ENCODE results near the gene CCDC148. TPM values are rescaled to one million over a fixed set of nuclear protein-coding genes. Genes with fewer than 3 reads are reported as not detected.
"Not testable (repeated sequence)": the region's sequence is repeated elsewhere in the genome, so short reads cannot be mapped to it uniquely, and the experiment has no call there.

CCDC148 gene
- total RNA-seq, 1 donor from 2014 or later = 32.6 TPM

DNA sequence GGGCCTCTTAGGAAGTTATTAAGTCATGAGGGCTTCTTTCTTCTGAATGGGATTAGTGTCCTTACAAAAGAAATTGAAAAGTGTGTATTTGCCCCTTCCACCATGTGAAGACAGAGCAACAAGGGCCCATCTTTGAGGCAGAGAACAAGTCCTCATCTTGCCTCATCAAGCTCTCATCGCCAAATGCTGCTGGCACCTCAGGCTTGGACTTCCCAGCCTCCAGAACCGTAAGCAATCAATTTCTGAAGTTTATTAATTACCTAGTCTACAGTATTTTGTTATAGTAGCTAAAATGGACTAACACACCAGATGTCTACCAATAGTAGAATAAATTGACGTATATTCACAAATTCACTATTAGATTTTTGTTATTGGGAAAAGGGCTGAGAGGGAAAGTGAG is 74.6 kb downstream of the CCDC148 start:
- no peak for DNase-seq (ENCODE audit: low spot score in 2 of 2)
- FAIRE-seq = no peak

DNA sequence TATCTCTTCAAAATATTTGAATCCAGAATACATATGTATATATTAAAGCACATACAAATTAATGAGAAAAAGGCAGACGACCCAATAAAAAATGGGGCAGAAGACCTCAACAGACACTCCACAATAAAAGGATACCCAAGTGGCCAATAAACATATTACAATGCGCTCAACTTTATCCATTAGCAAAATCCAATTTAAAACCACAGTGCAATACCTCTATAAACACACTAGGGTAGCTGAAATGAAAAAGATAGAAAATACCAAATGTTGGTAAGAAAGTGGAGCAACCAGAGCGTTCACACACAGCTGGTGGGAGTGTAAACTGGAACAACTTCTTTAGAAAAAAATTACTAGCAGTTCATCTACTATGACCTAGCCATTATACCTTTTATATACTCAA is 75.3 kb downstream of the CCDC148 start:
- FAIRE-seq = no peak
- no peak for DNase-seq (ENCODE audit: low spot score in 2 of 2)

DNA sequence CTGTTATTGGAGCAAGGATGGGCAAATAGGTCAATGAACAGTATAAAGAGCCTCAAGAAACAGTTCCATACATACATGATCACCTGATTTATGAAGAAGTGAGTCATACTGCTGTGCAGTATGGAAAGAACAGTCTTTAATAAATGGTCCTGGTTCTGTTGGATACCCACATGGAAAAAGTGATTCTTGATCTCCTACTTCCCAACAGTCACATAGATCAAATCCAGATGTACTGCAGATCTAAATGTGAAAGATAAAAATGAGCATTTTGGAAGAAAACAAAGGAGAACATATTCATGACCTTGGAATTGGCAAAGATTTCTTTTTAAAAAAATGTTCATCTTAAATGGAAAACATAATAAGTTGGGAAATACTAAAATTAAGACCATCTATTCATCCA is 75.8 kb downstream of the CCDC148 start:
- FAIRE-seq = no peak
- no peak for DNase-seq (ENCODE audit: low spot score in 2 of 2)

DNA sequence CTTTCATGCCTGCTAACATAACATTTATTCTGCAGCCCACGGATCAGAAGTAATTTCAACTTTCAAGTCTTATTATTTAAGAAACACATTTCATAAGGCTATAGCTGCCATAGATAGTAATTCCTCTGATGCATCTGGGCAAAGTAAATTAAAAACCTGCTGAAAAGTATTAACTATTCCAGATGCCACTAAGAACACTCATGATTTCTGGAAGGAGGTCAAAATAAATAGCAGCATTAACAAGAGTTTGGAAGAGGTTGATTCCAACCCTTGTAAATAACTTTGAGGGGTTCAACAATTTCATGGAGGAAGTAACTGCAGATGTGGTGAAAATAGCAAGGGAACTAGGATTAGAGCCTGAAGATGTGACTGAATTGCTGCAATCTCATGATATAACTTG is 77.6 kb downstream of the CCDC148 start:
- FAIRE-seq (no peak), DNase-seq (ENCODE audit: low spot score in 2 of 2) (no peak)

DNA sequence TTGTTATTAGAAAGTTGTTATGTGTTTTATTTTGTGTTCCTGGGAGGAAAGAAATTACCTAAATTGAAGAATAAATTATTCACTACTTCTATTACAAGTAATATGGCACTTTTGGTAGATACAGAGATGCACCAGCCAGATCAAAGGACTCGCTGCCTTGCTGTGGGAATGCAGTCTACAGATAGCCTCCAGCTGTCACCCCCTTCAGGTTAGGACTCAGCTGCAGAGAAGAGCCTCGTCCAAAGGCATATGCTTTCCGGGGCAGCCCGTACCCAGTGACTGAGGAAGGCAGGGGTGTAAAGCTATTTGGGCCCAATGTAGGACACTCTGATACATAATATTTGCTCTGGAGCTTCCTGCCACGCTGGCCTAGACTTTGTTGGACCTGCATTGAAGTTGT is 90.2 kb downstream of the CCDC148 start:
- FAIRE-seq = no peak
- no peak for DNase-seq (ENCODE audit: low spot score in 2 of 2)

DNA sequence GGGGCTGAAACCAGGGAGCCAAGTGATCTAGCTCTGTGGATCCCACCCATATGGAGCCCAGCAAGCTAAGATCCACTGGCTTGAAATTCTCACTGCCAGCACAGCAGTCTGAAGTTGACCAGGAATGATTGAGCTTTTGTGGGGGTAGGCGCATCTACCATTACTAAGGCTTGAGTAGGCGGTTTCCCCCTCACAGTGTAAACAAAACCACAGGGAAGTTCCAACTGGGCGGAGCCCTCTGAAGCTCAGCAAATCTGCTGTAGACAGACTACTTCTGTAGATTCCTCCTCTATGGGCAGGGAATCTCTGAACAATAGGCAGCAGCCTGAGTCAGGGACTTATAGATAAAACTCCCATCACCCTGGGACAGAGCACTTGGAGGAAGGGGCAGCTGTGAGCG is 96.7 kb downstream of the CCDC148 start:
- no peak for DNase-seq (ENCODE audit: low spot score in 2 of 2)
- FAIRE-seq = no peak

DNA sequence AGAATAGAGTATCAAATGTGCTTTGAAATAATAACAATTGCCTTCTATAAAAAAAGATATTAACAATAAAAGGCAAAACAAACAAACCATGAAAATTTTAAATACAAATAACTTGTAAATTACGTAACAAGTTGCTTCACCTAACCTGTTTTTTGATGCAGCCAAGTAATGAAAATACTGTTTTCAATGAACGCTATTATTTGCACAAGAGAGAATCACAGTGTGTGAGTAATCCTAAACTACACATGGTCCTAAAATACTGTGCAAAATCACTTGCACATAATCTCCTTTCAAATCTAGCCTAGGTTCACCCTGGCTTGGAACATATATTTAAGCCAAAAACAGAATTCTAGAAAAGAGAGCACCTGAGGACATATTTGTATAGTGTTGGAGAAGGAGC is 98.9 kb downstream of the CCDC148 start:
- DNase-seq (ENCODE audit: low spot score in 2 of 2) = no peak
- no peak for FAIRE-seq

DNA sequence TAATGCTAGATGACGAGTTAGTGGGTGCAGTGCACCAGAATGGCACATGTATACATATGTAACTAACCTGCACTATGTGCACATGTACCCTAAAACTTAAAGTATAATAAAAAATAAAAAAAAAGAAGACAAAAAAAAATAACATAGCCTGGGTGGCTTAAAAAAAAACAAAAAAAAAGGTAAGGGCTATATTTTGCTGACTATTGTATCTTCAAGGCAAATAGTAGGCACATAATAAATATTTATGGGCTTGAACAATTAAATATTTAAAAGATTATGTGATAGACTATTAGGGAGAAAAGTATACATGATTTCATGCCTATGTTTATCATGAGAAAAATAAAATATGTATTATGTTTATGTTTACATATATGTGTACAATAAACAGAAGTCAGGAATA is 99.4 kb downstream of the CCDC148 start:
- DNase-seq (ENCODE audit: low spot score in 2 of 2) (no peak), FAIRE-seq (no peak)

DNA sequence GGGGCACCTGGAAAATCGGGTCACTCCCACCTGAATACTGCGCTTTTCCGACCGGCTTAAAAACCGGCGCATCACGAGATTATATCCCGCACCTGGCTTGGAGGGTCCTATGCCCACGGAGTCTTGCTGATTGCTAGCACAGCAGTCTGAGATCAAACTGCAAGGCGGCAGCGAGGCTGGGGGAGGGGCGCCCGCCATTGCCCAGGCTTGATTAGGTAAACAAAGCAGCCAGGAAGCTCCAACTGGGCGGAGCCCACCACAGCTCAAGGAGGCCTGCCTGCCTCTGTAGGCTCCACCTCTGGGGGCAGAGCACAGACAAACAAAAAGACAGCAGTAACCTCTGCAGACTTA is 105.1 kb downstream of the CCDC148 start:
- FAIRE-seq; DNase-seq (ENCODE audit: low spot score in 2 of 2): not testable (repeated sequence)

DNA sequence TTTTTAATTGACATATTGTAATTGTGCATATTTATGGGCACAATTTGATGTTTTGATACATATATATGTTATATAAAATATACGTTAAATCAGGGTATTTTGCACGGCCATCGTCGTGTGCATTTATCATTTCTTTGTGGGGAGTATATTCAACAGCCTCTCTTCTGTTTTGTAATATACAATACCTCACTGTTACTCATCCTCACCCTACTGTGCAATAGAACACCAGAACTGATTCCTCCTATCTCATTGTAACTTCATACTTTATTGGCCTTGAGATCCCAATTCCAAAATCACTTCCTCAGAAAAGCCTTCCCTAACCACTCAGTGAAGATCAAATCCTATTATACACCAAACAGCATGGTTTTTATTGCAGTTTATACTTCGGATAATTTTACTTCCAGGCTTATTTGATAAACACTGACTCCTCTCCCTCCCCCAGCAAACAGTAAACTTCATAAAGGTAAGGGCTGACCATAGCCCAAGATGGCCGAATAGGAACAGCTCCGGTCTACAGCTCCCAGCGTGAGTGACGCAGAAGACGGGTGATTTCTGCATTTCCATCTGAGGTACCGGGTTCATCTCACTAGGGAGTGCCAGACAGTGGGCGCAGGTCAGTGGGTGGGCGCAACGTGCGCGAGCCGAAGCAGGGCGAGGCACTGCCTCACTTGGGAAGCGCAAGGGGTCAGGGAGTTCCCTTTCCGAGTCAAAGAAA is 105.6 kb downstream of the CCDC148 start:
- FAIRE-seq = not testable (repeated sequence)

DNA sequence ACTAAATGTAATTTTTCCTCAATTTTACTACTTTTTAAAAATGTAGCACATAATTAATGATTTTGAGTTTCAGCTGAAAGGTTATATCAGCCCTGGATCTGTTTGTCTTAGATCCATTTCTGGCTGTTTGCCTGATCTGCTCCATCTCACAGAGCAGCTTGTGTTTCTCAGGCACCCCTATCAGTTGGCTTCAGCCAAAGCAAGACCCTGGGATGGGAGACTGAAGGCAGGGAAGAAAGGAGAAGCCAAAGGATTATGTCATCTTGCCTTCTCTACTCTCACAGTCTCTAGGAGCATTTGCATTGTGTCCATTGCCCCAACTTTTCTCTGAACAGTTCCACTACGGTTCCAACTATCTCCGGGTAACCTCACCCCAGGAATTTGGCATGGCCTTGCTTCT is 110.5 kb downstream of the CCDC148 start:
- DNase-seq (ENCODE audit: low spot score in 2 of 2) (no peak), FAIRE-seq (no peak)

More for the DNA sequence above, 105.6 kb downstream of the CCDC148 start:
- DNase-seq (ENCODE audit: low spot score in 2 of 2) = not testable (repeated sequence)

DNA sequence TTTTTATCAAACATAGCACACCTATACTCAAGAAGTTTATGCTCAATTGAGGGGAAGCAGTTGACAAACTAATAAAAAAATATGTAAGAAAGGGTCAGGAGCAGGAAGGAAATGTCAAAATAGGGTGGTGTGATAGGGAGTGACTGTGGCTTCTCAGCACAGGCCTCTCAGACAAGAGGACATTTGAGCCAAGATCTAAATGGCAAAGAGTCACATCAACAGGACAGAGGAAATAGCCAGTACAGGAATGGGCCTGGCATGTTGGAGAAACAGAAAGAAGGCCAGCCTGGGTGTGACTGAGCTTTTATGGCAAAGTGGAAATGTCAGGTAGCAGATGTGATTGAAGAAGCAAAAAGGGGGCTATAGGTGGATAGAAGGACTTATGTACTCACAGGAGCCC is 117.0 kb downstream of the CCDC148 start:
- FAIRE-seq (no peak), DNase-seq (ENCODE audit: low spot score in 2 of 2) (no peak)

DNA sequence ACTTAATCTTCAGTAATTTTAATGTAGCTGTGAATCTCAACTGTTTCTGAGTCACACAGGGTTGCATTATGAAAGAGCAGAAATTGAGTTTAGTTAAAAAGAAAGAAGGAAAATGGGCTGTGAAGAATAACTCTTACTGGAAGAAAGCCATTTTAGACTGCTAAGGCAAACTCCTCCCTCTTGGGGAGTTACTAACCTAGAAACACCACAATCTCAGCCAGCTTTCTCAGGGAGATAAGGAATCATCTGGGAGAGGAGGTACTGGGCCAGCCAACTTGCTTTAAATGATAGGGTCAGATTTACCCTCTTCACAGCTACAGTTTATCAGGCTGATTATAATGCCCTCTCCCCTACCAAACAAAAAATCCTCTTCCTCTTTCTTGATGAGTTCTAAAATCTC is 119.5 kb downstream of the CCDC148 start:
- FAIRE-seq = no peak

DNA sequence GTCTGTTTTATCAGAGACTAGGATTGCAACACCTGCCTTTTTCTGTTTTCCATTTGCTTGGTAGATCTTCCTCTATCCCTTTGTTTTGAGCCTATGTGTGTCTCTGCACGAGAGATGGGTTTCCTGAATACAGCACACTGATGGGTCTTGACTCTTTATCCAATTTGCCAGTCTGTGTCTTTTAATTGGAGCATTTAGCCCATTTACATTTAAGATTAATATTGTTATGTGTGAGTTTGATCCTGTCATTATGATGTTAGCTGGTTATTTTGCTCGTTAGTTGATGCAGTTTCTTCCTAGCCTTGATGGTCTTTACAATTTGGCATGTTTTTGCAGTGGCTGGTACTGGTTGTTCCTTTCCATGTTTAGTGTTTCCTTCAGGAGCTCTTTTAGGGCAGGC is 124.8 kb downstream of the CCDC148 start:
- FAIRE-seq; DNase-seq (ENCODE audit: low spot score in 2 of 2): not testable (repeated sequence)

More for the DNA sequence above, 119.5 kb downstream of the CCDC148 start:
- DNase-seq (ENCODE audit: low spot score in 2 of 2) = no peak

DNA sequence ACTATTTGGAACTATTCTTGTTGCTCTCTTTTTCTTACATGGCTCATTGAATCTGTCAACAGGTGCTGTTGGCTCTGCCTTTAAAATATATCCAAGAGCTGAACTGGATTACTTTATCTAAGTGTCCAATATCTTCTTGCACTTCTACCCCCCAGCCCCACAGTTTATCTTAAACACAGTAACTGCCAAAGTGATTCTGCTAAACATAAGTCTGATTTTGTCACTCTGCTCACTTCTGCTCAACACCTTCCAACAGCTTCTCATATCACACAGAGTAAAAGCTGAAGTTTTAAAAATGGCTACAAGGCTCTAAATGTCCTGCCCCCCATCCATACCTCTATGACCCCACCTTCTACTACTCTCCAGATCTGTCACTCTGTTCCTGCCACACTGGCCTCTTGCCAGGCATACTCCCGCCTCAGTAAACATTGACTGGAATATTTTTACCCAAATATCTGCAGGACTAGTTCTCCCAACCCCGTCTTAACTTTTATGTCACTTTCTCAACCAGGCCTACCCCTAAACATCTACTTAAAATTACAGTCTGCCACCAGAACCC is 130.7 kb downstream of the CCDC148 start:
- no peak for DNase-seq (ENCODE audit: low spot score in 2 of 2)
- no peak for FAIRE-seq

DNA sequence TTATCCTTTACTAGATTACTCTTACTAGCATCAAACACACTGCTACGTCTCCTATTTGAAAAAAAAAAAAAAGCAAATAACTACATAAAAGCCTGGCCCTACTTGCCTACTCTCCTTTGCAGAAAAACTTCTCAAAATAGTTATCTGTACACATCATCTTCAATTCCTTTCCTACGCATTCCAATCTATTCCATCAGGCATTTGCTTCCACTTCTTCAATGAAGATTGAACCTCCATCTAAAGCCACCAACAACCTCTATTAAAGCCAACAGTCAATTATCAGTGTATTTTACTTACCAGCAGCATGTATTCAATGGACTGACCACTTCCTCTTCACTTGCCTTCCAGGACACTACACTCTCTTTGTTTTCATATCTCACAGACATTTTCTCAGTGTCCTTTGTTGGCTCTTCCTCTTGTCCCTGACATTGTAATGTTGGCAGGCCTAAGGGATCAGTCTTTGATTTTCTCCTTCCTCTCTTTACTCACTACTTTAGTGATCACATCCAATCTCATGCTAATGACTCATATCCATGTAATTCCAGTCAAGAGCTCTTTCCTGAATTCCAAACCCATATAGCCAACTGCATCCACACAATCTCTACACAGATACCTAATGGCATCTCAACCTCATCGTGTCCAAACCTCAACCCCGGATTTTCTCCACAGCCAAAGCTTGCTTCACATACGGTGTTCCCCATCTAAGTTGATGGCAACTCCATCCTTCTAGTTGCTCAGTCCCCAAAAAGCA is 131.3 kb downstream of the CCDC148 start:
- FAIRE-seq = no peak
- DNase-seq (ENCODE audit: low spot score in 2 of 2) = no peak

DNA sequence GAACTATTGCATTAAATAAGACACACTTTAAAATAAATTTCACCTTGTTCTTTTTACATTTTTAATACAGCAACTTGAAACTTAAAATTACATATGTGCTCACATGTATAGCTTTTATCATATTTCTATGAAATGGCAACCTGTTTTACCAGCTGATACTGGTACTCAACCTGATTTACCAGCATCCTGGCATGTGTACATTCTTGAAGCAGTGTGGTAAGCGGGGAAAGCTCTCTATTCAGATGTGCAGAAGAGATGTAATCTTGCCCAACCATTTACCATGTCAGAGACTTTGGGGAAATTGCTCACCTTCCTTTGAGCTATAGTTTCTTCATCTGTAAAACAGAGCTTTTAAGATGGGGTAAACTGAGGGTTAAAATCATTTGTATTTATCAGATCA is 133.2 kb downstream of the CCDC148 start:
- DNase-seq (ENCODE audit: low spot score in 2 of 2) (no peak), FAIRE-seq (no peak)

DNA sequence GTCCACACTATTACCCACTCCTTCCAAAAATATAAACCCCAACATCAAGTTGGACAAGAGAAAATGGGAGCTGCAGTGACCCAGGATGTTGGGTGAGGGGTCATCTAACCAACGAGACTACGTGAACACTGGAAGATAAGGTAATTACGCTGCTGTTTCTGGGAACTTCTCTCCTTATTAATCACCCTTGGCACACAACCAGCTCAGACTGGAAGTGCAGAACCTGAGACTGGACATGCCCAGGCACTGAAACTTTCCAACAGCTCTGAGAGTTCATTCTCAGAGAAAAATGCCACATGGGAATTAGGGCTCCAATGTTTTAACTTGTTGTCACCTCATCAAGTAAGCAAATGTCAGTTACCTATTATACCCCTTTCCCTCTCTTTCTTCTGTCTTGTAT is 135.3 kb downstream of the CCDC148 start:
- no peak for DNase-seq (ENCODE audit: low spot score in 2 of 2)
- no peak for FAIRE-seq

DNA sequence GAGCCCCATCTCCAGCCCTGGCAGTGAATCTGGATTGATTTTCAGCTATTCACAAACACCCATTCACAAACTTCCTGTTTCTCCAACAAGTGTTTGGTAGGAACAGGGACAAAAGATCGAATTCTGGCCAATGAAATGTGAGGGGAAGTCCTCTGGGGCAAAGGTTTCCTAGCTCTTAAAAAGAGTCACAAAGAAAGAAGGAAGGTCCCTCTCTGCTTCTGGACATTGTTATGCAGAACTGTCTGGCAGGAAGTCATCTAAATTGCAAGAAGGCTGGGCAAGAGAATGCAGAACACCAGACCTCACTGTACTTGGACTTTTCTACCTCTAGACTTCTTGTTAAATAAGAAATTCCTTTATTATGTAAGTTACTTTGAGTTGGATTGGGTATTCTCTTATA is 137.3 kb downstream of the CCDC148 start:
- no peak for FAIRE-seq
- no peak for DNase-seq (ENCODE audit: low spot score in 2 of 2)

DNA sequence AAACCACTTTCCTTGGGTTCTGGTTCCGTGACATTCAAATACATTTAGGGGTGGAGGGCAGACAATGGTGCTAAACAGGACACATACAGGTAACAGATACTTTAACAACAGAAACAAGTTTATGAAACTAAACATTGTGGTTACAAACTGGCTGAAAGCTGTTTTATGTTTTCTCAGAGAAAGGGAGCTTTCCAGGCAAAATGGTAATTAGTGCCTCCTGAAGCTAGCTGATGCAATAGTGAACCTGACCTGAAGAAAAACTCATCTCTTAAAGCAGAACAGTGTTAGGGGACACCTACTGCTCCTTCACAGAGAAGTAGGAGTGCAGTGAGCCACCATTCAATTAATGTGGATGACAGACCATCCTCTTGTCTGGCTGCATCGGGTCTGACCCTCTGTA is 138.9 kb downstream of the CCDC148 start:
- DNase-seq (ENCODE audit: low spot score in 2 of 2) (no peak), FAIRE-seq (no peak)

DNA sequence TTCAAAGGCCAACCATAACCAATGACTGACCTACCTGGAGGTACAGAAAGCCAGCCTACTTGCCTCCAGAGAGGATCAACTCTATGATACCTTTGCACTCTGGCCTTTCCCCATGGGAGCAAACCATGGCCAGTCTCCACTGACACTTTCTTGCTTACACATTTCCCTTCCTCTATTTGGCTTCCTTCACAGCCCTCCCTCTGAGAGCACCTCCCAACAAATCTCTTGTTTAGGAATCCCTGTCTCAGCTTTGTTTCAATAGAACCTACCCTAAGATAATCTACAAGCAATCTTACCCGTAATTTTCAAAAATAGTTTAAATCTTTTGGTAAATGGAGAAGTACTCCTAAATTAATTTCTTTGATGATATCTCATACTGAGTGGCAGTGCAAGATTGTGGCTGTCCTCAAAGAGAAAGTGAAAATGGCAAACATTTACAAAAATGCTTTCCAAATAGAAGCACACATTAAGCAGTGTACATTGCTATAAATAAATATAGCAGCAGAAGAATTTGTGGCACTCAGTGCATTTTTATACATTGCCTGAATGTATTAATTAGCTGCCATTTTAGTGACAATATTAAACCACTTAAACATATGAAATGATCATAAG is 140.6 kb downstream of the CCDC148 start:
- FAIRE-seq (no peak), DNase-seq (ENCODE audit: low spot score in 2 of 2) (no peak)
